GM21723 (cell line): ENCODE measurements around the gene TMPRSS13.

Experiments used
- ATAC-seq: cut with Tn5 transposase; IDR thresholded peaks from one replicate; pipeline ENCODE4 v1.9.1; 2021; ENCODE audit warnings: mild to moderate bottlenecking, moderate library complexity; ENCODE audit not compliant: unreplicated experiment

Gene TMPRSS13

DNA sequence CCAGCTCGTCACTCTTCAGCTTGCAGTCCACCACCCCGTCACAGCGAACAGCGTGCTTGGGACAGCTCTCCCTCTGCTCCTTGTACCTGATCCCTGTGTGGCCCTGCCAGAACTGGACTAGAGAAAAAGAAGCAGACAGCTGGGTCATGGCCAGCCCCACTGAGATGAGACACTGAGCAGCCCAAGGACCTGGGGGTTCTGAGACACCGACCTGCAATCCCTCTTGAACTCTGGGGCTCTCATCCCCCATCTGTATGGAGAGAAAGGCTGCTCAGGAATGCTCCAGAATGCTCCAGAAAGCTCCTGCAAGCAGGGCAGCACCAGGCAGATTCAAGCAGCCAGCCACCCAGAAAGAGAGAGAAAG lies 14.8 kb downstream of the TMPRSS13 start:
- ATAC-seq, result no peak

DNA sequence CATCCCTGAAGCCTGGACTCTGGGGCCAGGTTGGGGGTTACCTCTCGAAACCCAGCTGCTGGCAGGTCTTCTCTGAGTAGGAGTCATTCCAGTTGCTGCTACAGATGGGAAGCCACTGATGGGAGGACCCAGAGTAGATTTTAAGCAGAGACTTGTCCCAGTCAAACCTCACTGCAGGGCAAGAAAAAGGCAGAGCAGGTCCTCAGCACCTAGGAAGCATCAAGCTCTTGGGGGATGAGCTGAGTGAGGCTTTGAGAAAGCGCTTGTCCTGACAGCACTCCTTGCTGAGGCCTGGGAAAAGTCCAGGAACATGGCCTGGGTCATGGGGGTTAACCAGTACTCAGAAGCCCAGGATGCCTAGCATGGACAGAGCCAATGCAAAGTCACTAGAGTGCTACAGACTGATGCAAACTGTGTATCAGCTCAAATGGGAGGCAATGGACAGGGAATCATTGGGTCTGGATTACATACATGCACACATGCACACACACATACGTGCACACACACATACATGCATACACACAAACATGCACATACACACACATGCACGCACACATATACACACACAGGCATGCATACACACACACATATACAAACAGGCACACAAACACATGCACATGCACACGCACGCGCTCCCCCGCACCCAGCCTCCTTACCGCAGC lies 15.3 kb downstream of the TMPRSS13 start:
- ATAC-seq, result no peak

- no peak for ATAC-seq
Measured at GRCh38 chr11:117912497-117912896, 16.7 kb downstream of the TMPRSS13 start.

DNA sequence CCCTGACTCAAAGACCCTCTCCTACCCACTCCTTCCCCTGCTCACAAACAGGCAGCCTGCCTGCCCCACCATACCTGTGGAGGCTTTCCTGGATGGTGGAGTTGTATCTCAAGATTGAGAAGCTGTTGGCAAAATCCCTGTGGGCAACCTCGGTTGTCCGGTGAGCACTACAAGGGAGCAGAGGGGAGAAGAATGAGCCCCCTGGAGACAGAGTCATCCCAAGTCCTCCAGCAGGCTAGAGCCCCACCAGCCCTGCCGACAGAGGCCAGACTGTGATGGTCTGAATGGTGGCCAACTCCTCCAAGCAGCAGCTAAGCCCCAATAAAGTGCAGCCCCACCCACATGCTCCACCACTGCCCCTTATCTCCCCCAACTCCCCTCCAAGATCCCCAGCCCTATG lies 17.5 kb downstream of the TMPRSS13 start:
- ATAC-seq, result no peak

DNA sequence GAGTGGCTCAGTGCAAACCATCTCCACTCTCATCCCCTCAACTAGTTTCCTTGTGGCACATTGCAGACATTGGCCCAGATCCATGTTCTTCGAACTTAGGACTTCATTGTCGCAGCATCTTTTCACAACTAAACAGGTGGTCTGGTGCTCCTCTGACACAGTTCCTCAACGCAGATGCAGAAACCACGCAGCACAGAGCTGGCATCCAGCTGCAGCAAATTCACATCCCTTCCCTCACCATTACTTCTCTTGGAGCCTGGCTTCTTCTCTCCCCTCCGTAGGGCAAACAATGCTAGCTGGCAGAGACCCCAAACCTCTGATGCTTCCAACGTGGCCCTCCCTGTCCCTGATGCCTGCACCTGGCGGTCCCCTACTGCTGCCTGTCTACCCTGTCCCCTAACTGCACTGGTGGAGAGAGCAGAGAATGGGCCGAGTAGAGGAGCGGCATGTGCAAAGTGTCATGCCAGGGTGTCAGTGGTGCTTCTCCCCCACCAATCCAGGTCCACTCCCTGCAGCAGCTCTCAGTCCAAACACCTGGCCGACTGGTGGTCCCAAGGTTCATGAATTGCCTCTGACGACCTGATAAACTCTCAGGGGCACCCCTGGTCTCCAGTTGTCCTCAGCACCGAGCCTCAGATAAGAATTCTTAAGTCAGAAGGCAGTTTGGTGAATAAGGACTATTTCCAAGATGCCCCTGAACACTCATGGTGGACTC lies 18.1 kb downstream of the TMPRSS13 start:
- ATAC-seq, result no peak

- no peak for ATAC-seq
Measured at GRCh38 chr11:117910525-117910924, 18.7 kb downstream of the TMPRSS13 start.

GRCh38 chr11:117909611-117910382 lies 19.4 kb downstream of the TMPRSS13 start:
- ATAC-seq, result no peak

DNA sequence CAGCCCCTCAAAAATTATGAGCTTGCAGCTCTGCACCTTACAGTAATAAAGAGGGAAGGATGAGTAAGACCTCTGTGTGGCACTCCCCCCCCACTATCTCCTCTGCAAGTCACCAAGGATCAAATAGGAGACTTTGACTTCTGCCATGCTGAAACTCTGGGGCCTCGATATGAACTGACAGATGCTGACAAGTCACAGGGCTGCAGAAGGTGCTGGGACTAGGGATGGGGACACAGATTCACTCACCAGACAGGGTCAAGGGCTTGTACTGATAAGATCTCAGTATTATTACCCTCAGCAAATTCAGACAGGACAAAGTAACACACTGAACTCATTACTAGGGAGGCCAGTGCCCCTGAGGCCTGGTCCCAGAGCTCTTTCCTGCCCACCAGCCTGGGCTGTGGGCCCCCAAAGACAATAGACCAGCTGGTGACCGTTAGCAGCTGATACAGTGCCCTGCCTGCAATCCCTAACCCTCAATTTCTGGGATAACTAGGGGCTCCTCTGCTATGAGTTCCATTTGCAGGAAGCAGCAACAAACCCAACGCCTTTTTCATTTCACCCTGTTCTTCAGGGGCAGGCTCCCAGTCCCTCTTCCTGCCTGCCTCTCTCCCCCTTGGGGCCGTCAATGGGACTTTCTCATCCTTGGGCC lies 20.1 kb downstream of the TMPRSS13 start:
- no peak for ATAC-seq

DNA sequence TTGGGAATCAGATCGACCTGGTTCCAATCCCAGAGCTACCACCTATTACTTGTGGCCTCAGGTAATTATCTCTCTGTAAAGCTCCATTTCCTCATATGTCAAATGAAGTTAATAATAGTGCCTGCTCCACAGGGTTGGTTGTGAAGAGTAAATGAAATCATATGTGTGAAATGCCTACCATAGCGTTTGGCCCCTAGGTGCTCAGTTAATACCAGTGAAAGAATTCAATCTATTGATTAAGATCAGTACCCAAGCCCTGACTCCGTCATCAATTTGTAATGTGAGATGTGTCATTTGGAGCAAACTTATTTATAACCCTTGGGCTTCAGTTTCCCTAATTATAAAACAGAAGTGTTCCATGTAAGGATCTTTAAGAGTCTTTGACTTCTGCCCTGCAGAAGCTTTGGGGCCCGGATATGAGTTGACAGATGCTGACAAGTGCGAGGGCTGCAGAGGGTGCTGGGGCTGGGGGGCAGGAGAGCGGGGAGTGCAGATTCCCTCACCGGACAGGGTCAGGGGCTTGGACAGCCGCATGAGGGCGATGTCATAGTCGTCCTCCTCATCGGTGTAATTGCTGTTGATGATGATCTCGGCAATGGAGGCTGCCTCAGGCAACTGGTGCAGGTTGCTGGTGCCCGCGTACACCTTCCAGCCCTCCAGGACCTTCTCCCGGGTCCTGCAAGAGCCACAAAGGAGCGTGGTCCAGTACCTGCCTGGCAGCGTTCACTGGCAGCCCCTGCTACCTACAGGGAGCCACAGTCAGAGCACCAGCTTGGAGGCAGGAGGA lies 20.9 kb downstream of the TMPRSS13 start:
- ATAC-seq, result no peak

DNA sequence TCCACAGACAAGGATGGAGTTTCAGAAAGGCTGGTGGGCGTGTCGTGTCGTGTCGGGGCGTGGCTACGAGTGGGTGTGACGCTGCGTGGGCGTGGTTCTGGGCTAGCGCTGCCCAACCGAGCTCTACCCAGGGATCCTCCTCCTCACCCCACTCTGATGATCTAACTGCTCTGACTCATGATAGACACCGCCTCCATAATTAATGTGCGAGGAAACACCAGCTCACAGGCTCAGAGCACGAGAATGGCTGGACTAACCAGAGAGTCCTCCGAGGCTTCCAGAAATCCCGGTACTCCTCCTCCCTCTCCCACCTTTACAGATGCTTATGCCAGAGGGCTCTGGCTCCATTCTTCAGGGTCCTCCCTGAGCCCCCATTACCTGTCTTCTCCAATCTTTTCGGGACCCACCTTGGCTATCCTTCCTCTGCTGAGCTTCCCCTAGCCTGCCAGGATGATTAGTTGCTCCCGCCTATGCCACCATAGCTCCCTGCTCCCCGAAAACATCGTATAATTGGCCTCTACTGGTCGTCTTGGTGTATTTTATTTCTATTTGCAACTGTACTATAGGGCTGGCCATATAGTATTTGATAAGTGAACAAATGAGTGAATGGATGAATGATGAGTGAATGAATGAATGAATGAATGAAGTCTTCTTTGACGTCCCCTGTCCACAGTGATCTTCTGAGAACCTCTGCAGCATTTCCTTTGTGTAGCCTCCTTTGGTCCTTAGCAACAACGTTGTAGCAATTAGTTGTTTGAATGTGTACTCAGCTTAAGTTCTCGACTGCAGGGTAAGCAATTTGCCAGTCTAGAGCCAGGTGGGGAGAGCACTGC lies 21.7 kb downstream of the TMPRSS13 start:
- no peak for ATAC-seq

- ATAC-seq, result no peak
Measured at GRCh38 chr11:117906710-117907109, 22.5 kb downstream of the TMPRSS13 start.

DNA sequence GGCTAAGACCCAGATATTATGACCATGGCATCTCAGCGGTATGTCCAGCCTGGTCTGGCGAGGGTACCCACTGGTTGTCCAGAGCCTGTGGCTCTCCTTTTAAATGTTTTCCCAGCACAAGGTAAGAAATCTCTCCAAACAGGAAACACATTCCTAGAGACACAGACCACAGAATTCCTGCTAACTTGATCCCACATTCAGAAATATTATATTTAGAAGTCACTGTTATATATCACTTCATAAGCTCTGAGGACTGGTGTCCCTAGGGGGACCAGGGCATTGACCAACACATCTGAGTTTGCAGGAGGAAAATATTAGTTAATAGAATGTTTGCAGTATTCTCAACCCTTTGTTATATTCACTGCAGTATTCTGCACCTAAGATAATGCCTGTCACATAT lies 23.1 kb downstream of the TMPRSS13 start:
- no peak for ATAC-seq

GRCh38 chr11:117905524-117905923 lies 23.7 kb downstream of the TMPRSS13 start:
- no peak for ATAC-seq

DNA sequence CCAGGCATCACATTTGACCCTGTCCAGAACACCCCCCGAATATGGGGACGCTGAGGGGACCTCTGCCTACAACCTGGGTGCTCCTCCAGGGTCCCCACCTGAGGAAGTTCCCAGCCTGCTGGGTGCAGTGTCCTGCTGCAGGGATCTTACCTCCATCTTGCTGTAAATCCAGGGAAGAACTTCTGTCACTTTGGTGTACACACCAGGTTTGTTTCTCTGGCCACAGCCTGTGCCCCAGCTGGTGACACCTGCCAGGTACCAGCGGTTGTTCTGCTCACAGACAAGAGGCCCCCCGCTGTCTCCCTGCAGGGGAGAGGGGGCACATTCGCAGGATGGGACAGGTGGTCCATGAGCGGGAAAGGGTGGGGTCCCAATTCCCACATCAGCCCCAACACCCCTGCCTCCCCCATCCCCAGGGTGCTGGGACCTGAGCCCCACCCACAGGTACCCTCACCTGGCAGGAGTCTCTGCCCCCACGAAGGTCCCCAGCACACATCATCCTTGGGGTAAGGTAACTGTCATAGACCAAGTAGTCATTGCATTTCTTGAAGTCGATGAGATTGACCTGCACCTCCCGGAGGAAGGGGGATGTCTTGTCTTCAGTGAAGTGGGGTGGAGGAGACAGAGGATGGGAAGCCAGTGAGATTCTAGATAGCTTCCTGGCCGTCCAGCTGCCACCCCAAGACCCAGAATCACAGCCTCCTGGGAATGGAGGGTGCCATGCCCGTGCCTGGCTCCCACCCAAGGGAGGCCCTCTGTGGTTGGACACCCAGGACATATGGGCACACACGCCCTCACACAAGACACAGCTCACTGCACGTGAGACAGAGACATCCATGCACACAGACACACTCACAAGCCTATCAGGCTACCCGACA lies 25.5 kb downstream of the TMPRSS13 start:
- ATAC-seq, result no peak

GRCh38 chr11:117902001-117902845 lies 27.0 kb downstream of the TMPRSS13 start:
- no peak for ATAC-seq

- no peak for ATAC-seq
Measured at GRCh38 chr11:117901601-117902000, 27.6 kb downstream of the TMPRSS13 start.

DNA sequence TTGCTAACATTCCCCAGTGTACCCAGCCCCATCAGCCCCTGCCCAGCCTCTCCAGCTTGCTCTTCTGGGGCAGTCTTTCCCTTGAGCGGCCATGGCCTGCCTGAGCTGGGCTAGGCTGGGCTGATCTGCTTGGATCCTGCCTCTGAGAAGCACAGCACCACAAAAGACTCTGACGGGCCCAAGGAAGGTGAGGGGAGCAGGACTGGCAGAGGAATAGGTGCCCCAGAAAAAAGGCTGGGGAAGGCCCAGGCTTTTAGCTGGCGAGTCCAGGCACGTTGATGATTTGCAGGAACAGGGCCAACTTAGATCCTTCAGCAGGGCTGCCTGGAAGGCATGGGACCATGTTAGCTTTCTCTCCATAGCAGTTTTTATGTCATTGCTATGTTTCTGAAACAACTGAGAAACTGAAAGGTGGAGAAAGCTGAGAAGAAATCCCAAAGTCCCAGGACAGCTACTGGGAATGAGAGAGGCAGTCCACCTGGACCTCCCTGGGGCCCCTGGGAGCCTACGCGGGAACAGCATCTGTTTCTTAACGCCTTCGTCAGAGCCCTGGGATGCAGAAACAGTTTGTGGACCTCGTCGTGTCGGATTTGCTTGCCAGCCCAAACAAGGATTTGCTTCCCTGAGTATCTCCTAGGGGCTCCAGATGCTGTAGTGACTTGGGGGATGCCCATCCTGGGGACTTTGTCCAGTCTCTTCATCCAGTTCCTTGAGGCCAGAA lies 28.3 kb downstream of the TMPRSS13 start:
- no peak for ATAC-seq
